H1 (cell line): ENCODE data around the gene IGFBP6. TPM values are rescaled to one million over a fixed set of nuclear protein-coding genes. Genes with fewer than 3 reads are reported as not detected.

Source experiments
- CTCF ChIA-PET: fragments of 300-600 bp; sonication (Branson Sonifier 250); formaldehyde crosslinking; loops from one replicate; lab custom pipeline; 2021; ENCODE audit not compliant: partially characterized antibody; lab: Charles Lee
- POLR2A ChIA-PET: fragments of 300-600 bp; sonication (Branson Sonifier 250); formaldehyde crosslinking; loops from one replicate; lab custom pipeline; 2021; ENCODE audit warnings: inconsistent platforms; ENCODE audit not compliant: partially characterized antibody; lab: Charles Lee
- DNase-seq, 2 experiments: peaks; one replicate each; pipeline versions ENCODE4 v3.0.0 to v3.0.0-alpha.2; 2010 to 2022; ENCODE audit warnings: low spot score in 2 of 2, low read depth in 1 of 2, mixed read lengths in 1 of 2
- FAIRE-seq: peaks from 2 replicates; lab custom pipeline; 2011; peaks lifted over from hg19 to GRCh38; lab: Jason Lieb, UNC
- H2AFZ ChIP-seq: 2 replicates; pipeline ENCODE4 v1.8.1; 2012; ENCODE audit warnings: low read length, inconsistent platforms
- H2AK5ac ChIP-seq: 2 replicates; pipeline ENCODE4 v1.6.1; 2013; ENCODE audit warnings: low read depth, low read length
- H2BK120ac ChIP-seq: replicated peaks from 2 replicates; pipeline ENCODE3; 2013; ENCODE audit warnings: low read depth, low read length, inconsistent platforms
- H2BK12ac ChIP-seq: 2 replicates; pipeline ENCODE4 v1.6.1; 2013; ENCODE audit warnings: low read depth, low read length
- H2BK15ac ChIP-seq: 2 replicates; pipeline ENCODE4 v1.6.1; 2013; ENCODE audit warnings: low read length
- H2BK20ac ChIP-seq: 2 replicates; pipeline ENCODE4 v1.6.1; 2013; ENCODE audit warnings: low read length
- H2BK5ac ChIP-seq: 2 replicates; pipeline ENCODE4 v1.6.1; 2013; ENCODE audit warnings: low read depth, low read length
- H3K14ac ChIP-seq: 2 replicates; pipeline ENCODE4 v1.6.1; 2013; ENCODE audit warnings: inconsistent platforms; ENCODE audit not compliant: insufficient read length
- H3K18ac ChIP-seq: 2 replicates; pipeline ENCODE4 v1.6.1; 2013; ENCODE audit warnings: low read length; ENCODE audit errors: extremely low read depth
- H3K23ac ChIP-seq: 2 replicates; pipeline ENCODE4 v1.6.1; 2013; ENCODE audit warnings: inconsistent platforms; ENCODE audit not compliant: insufficient read length
- H3K23me2 ChIP-seq: 2 replicates; pipeline ENCODE4 v1.6.1; 2013; ENCODE audit warnings: low read depth, low read length
- H3K27ac ChIP-seq: 2 replicates; pipeline ENCODE4 v1.6.1; 2011; ENCODE audit warnings: low read depth, low read length, inconsistent platforms
- H3K27me3 ChIP-seq, 4 experiments: replicated peaks in 1 of 4; 1 replicate in 1 of 4; 2 replicates in 3 of 4; pipeline versions ENCODE4 v1.6.1 to v1.8.1; 2011 to 2013; ENCODE audit warnings: low read length in 3 of 4, mild to moderate bottlenecking in 3 of 4, inconsistent platforms in 2 of 4, mixed read lengths in 2 of 4, moderate library complexity in 1 of 4; ENCODE audit not compliant: control insufficient read depth in 3 of 4, insufficient read depth in 3 of 4; ENCODE audit errors: extremely low read depth in 1 of 4
- H3K36me3 ChIP-seq, 4 experiments: 2 replicates each; pipeline versions ENCODE4 v1.6.1 to v1.8.1; 2011 to 2013; ENCODE audit warnings: mild to moderate bottlenecking in 4 of 4, low read length in 3 of 4, moderate library complexity in 2 of 4, control low read depth in 1 of 4, inconsistent platforms in 1 of 4; ENCODE audit not compliant: insufficient read depth in 4 of 4, control insufficient read depth in 2 of 4
- H3K4ac ChIP-seq: replicated peaks from 2 replicates; pipeline ENCODE3; 2013; ENCODE audit warnings: low read length, low read depth, mixed read lengths, inconsistent platforms; ENCODE audit not compliant: insufficient read length
- H3K4me1 ChIP-seq, 4 experiments: replicated peaks in 1 of 4; 1 replicate in 1 of 4; 2 replicates in 3 of 4; pipeline versions ENCODE4 v1.6.1 to v1.8.1; 2011 to 2013; ENCODE audit warnings: low read length in 3 of 4, inconsistent platforms in 2 of 4, mixed read lengths in 1 of 4; ENCODE audit not compliant: insufficient read depth in 4 of 4, control insufficient read depth in 3 of 4
- H3K4me2 ChIP-seq, 2 experiments: 2 replicates each; pipeline versions ENCODE4 v1.6.1 to v1.8.1; 2011 to 2013; ENCODE audit warnings: low read depth in 2 of 2, low read length in 2 of 2, control low read depth in 1 of 2, inconsistent platforms in 1 of 2, mild to moderate bottlenecking in 1 of 2; ENCODE audit not compliant: insufficient read depth in 1 of 2
- H3K4me3 ChIP-seq, 4 experiments: fragments of 200-600, 300-600 bp in 1 of 4; sonication (generic), shearing (Covaris generic), sonication (Bioruptor Twin) in 1 of 4; 2 replicates each; pipeline versions ENCODE4 v1.5.1 to v1.8.1; 2011 to 2016; ENCODE audit warnings: low read length in 4 of 4, low read depth in 3 of 4, control low read depth in 2 of 4, inconsistent platforms in 2 of 4, mild to moderate bottlenecking in 2 of 4, mixed read lengths in 1 of 4, moderate library complexity in 1 of 4; ENCODE audit not compliant: insufficient read depth in 2 of 4; ENCODE audit errors: extremely low read depth in 1 of 4
- H3K56ac ChIP-seq: replicated peaks from 2 replicates; pipeline ENCODE3; 2013; ENCODE audit warnings: low read depth, mild to moderate bottlenecking, mixed read lengths, low read length, inconsistent platforms; ENCODE audit not compliant: insufficient read length
- H3K79me1 ChIP-seq: 2 replicates; pipeline ENCODE4 v1.6.1; 2013; ENCODE audit warnings: low read depth, low read length, control low read depth
- H3K79me2 ChIP-seq, 2 experiments: 2 replicates each; pipeline versions ENCODE4 v1.6.1 to v1.8.1; 2012 to 2013; ENCODE audit warnings: low read length in 2 of 2, mild to moderate bottlenecking in 2 of 2, inconsistent platforms in 1 of 2; ENCODE audit not compliant: insufficient read depth in 2 of 2, control insufficient read depth in 1 of 2
- H3K9ac ChIP-seq, 4 experiments: replicated peaks in 1 of 4; 1 replicate in 1 of 4; 2 replicates in 3 of 4; pipeline versions ENCODE4 v1.6.1 to v1.8.1; 2011 to 2013; ENCODE audit warnings: low read depth in 3 of 4, low read length in 3 of 4, control low read depth in 2 of 4, mild to moderate bottlenecking in 2 of 4, moderate library complexity in 2 of 4, inconsistent platforms in 1 of 4; ENCODE audit errors: extremely low read depth in 1 of 4
- H3K9me3 ChIP-seq, 2 experiments: 2 replicates each; pipeline versions ENCODE4 v1.6.1 to v1.8.1; 2012 to 2013; ENCODE audit warnings: mild to moderate bottlenecking in 2 of 2, moderate library complexity in 2 of 2, control low read depth in 1 of 2, inconsistent platforms in 1 of 2, low read depth in 1 of 2, low read length in 1 of 2, mixed read lengths in 1 of 2; ENCODE audit not compliant: insufficient read depth in 2 of 2
- H4K20me1 ChIP-seq, 2 experiments: replicated peaks in 1 of 2; 2 replicates each; pipeline versions ENCODE3 to v1.8.1; 2011 to 2013; ENCODE audit warnings: inconsistent platforms in 2 of 2, low read length in 2 of 2, mild to moderate bottlenecking in 1 of 2; ENCODE audit not compliant: insufficient read depth in 2 of 2, control insufficient read depth in 1 of 2
- H4K5ac ChIP-seq: 2 replicates; pipeline ENCODE4 v1.6.1; 2013; ENCODE audit warnings: low read length, low read depth, mixed read lengths, inconsistent platforms; ENCODE audit not compliant: insufficient read length
- H4K8ac ChIP-seq: 2 replicates; pipeline ENCODE4 v1.8.0; 2013; ENCODE audit warnings: mild to moderate bottlenecking, moderate library complexity, low read length, inconsistent platforms; ENCODE audit not compliant: insufficient read depth; ENCODE audit errors: extremely low read depth
- H4K91ac ChIP-seq: replicated peaks from 2 replicates; pipeline ENCODE3; 2013; ENCODE audit warnings: low read length, mixed read lengths, inconsistent platforms; ENCODE audit not compliant: insufficient read length
- BRCA1 ChIP-seq: IDR thresholded peaks from 2 replicates; pipeline ENCODE4 v1.6.1; 2012; ENCODE audit warnings: low read depth, low read length, improper control_type of control experiment
- CTBP2 ChIP-seq: IDR thresholded peaks from 2 replicates; pipeline ENCODE4 v1.7.0; 2011; ENCODE audit warnings: borderline replicate concordance, mild to moderate bottlenecking, moderate library complexity, mixed read lengths, low read length; ENCODE audit not compliant: insufficient read depth, insufficient read length
- EGR1 ChIP-seq: IDR thresholded peaks from 2 replicates; pipeline ENCODE4 v1.6.1; 2011; ENCODE audit warnings: low read depth, low read length, borderline replicate concordance
- KDM1A ChIP-seq: fragments of 200-600, 300-600 bp; sonication (generic); IDR thresholded peaks from 2 replicates; pipeline ENCODE4 v1.7.1; 2016; ENCODE audit warnings: mild to moderate bottlenecking, low read length, borderline replicate concordance
- KDM5A ChIP-seq: fragments of 200-600 bp; IDR thresholded peaks from 2 replicates; pipeline ENCODE4 v1.7.1; 2012; ENCODE audit warnings: mild to moderate bottlenecking, low read length, inconsistent platforms, mixed read lengths
- NANOG ChIP-seq: IDR thresholded peaks from 2 replicates; pipeline ENCODE4 v1.6.1; 2011; ENCODE audit warnings: low read length, low read depth, mild to moderate bottlenecking, inconsistent platforms; ENCODE audit not compliant: insufficient read depth, poor library complexity, severe bottlenecking
- NRF1 ChIP-seq: IDR thresholded peaks from 2 replicates; pipeline ENCODE4 v1.6.1; 2011; ENCODE audit warnings: mild to moderate bottlenecking, low read depth, low read length, improper control_type of control experiment
- SIX5 ChIP-seq: IDR thresholded peaks from 2 replicates; pipeline ENCODE4 v1.6.1; 2011; ENCODE audit warnings: mild to moderate bottlenecking, low read depth, low read length
- SP1 ChIP-seq: IDR thresholded peaks from 2 replicates; pipeline ENCODE4 v1.6.1; 2011; ENCODE audit warnings: low read depth, low read length
- TAF1 ChIP-seq: IDR thresholded peaks from 2 replicates; pipeline ENCODE4 v1.6.1; 2011; ENCODE audit warnings: mild to moderate bottlenecking, low read depth, low read length
- TBP ChIP-seq: IDR thresholded peaks from 2 replicates; pipeline ENCODE4 v1.6.1; 2011; ENCODE audit warnings: low read depth, low read length, improper control_type of control experiment
- TCF12 ChIP-seq: IDR thresholded peaks from 2 replicates; pipeline ENCODE4 v1.6.1; 2011; ENCODE audit warnings: low read depth, mild to moderate bottlenecking, low read length
- YY1 ChIP-seq: IDR thresholded peaks from 2 replicates; pipeline ENCODE4 v1.6.1; 2011; ENCODE audit warnings: low read depth, mild to moderate bottlenecking, low read length
- WGBS, 2 experiments: shearing (Covaris generic) in 1 of 2; methylation state at CpG; one replicate each; pipeline versions ENCODE4 v1.1.6 to v1.1.7; 2013 to 2015; ENCODE audit warnings: low lambda C conversion rate in 2 of 2, mixed read lengths in 2 of 2, inconsistent platforms in 1 of 2, low coverage in 1 of 2, missing lambda C conversion rate in 1 of 2; ENCODE audit not compliant: insufficient replicate concordance in 2 of 2, insufficient coverage in 1 of 2, insufficient read length in 1 of 2; ENCODE audit errors: extremely low coverage in 1 of 2, missing lambda C conversion rate in 1 of 2; 5-methylcytosine and 5-hydroxymethylcytosine counted together
- polyA plus RNA-seq, 7 experiments: library from polyadenylated mRNA; depleted of rRNA in 3 of 7; stranded (reverse) in 5 of 7; unstranded in 2 of 7; fragments of >200 nt in 5 of 7; fragments of 200-250 nt in 2 of 7; gene quantifications; 1 replicate in 5 of 7; 2 replicates in 1 of 7; 4 replicates in 1 of 7; pipeline versions ENCODE4 v1.2.1 to v1.2.3, GENCODE V29; 2011 to 2013; ENCODE audit warnings: missing spikeins in 2 of 7, mixed read lengths in 2 of 7
- total RNA-seq: library from RNA; stranded (reverse); fragmentation: NEBNext Ultra II Directional; extraction: Animal tissue kit (Norgen Biotek cat#: 25700); gene quantifications from 2 replicates; pipeline ENCODE4 v1.2.1, GENCODE V29; 2021

IGFBP6 gene
- total and polyA plus RNA-seq, 2 of the 8 experiments (the other 6 are each of a cell fraction or from before 2014, with no cell fraction given) = 13.7 to 14.7 TPM

DNA sequence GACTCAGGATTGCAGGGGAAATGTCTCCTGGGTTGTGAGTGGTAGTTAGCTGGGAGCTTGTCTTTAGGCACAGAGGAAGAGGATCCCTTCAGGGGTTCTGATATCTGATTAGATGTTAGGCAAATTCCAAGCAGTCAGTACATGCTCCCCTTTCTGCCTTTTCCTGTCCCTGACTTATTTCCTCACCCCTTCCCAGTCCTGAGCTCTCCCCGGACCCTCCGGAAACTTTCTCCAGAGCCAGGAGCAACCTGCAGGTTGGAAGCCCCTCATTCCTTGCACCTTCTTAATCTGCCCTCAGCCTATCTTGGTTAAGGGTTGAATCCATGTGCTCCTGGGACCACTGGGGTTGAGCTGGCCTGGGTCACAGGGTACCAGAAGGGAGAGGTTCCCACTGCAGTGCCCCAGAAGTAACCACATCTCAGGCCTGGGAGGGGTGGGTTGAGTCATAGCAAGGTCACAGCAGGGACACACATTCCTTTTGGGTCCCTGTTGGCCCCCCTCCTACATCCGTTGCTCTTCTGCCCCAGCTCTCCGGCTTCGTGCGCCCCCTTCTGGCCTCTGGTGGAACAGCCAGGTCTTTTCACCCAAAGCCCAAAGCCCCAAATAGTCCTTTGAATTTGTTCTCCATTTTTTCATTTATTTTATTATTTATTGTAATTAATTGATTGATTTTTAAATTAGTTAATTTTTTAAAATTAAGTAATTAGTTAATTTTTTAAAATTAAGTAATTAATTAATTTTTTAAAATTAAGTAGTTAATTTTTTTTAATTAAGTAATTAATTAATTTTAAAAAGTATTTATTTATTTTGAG, 1.8 kb downstream of the IGFBP6 start:
- Histone ChIP-seq H3K27ac (no peak overlapping the region), H3K4ac (no peak overlapping the region), H2BK20ac (peak overlapping the region; percentile 40; the same call in 1 of the 2 replicates), H2BK12ac (peak overlapping the region; percentile 85; the same call in 1 of the 2 replicates), H3K56ac (no peak overlapping the region), H2AFZ (no peak overlapping the region), H2AK5ac (no peak overlapping the region), H2BK15ac (no peak overlapping the region), H3K14ac (no peak overlapping the region), H3K9me3 (no peaks in the 10 kb centered on the region), H2BK120ac (no peak overlapping the region), H4K20me1 (no peaks in the 10 kb centered on the region), H3K36me3 (no peaks in the 10 kb centered on the region), H3K23ac (no peak overlapping the region), H4K8ac (no peak overlapping the region), H3K27me3 (peaks cover 0 to 25% (median 15%) of the 10 kb centered on the region in 4 experiments; a peak in 5 of 7 replicates), H3K18ac (peak overlapping the region; percentile 34; the same call in 1 of the 2 replicates), H2BK5ac (peak overlapping the region; percentile 71; the same call in 1 of the 2 replicates), H3K79me1 (no peaks in the 10 kb centered on the region), H3K4me3 (peak overlapping the region in 2 of 4 experiments; percentile 5 to 85; a peak in 3 of 8 replicates), H3K4me1 (peaks cover 4 to 20% (median 7%) of the 10 kb centered on the region in 4 experiments), H4K91ac (no peak overlapping the region), H3K9ac (no peak overlapping the region), H3K79me2 (no peaks in the 10 kb centered on the region), H4K5ac (no peak overlapping the region), H3K23me2 (peaks cover 28% of the 10 kb centered on the region), H3K4me2 (peak overlapping the region; percentile 95 to 99)
- FAIRE-seq (no peak), DNase-seq (peak; percentile 65 to 97)
- POLR2A ChIA-PET = interaction anchor here (1.1 to 3.6 kb wide), 9 partner anchors 16 to 118 kb away, joined by 3 to 21 read pairs (median 4); partner anchors contain the start of genes EIF4B and SPRYD3
- 23% methylated on average over 6 of the region's 6 CpGs; no CpG with 5 or more reads in 1 of the 2 experiments for WGBS, 2 experiments
- CTCF ChIA-PET = interaction anchor here (0.5 to 19.1 kb wide), 29 partner anchors 8 to 1758 kb away, joined by 3 to 531 read pairs (median 4); partner anchors contain the start of genes SPRYD3 and TNS2
- TF ChIP-seq BRCA1 = no peak
- no peak for TF ChIP-seq YY1
- no peak for TF ChIP-seq EGR1
- no peak for TF ChIP-seq NANOG
- no peak for TF ChIP-seq KDM5A
- no peak for TF ChIP-seq TCF12
- TF ChIP-seq SP1 = no peak
- no peak for TF ChIP-seq CTBP2
- no peak for TF ChIP-seq TAF1
- TF ChIP-seq TBP = no peak
- no peak for TF ChIP-seq SIX5
- TF ChIP-seq KDM1A = no peak
- TF ChIP-seq NRF1 = no peak
